HG02970 (cell line): Measurements from ENCODE around the gene LPO.

ENCODE experiments used
- ATAC-seq: cut with Tn5 transposase; IDR thresholded peaks from one replicate; pipeline ENCODE4 v1.9.1; 2021; ENCODE audit warnings: mild to moderate bottlenecking, moderate library complexity, moderate number of reproducible peaks; ENCODE audit not compliant: unreplicated experiment, low FRiP score

Gene LPO

GRCh38 chr17:58276423-58276822 is 38.0 kb downstream of the LPO start:
- ATAC-seq = no peak

- ATAC-seq = no peak
Observed at GRCh38 chr17:58277107-58277801, 38.9 kb downstream of the LPO start.

- no peak for ATAC-seq
Observed at GRCh38 chr17:58277802-58278595, 39.6 kb downstream of the LPO start.

- ATAC-seq = no peak
Observed at GRCh38 chr17:58278661-58279015, 40.3 kb downstream of the LPO start.

- ATAC-seq = no peak
Observed at GRCh38 chr17:58279016-58279711, 40.8 kb downstream of the LPO start.

GRCh38 chr17:58279736-58280479 is 41.5 kb downstream of the LPO start:
- ATAC-seq = no peak

- no peak for ATAC-seq
Observed at GRCh38 chr17:58280480-58281217, 42.3 kb downstream of the LPO start, which contains the start of gene MPO. MPO (minus strand) TSS chr17:58280935; CDS start chr17:58280758, 177 bp downstream.

- no peak for ATAC-seq
Observed at GRCh38 chr17:58281511-58282011, 43.2 kb downstream of the LPO start.

GRCh38 chr17:58282442-58282841 is 44.1 kb downstream of the LPO start:
- ATAC-seq = no peak

GRCh38 chr17:58283674-58284612 is 45.6 kb downstream of the LPO start:
- no peak for ATAC-seq

GRCh38 chr17:58284613-58285421 is 46.4 kb downstream of the LPO start:
- no peak for ATAC-seq

- ATAC-seq = no peak
Observed at GRCh38 chr17:58285422-58285810, 47.0 kb downstream of the LPO start.

- ATAC-seq = no peak
Observed at GRCh38 chr17:58289869-58290268, 51.5 kb downstream of the LPO start.

GRCh38 chr17:58291246-58291645 is 52.9 kb downstream of the LPO start:
- ATAC-seq = no peak

GRCh38 chr17:58294034-58294433 is 55.6 kb downstream of the LPO start:
- ATAC-seq = no peak

- ATAC-seq = no peak
Observed at GRCh38 chr17:58300336-58300735, 62.0 kb downstream of the LPO start.

GRCh38 chr17:58301504-58302150 is 63.2 kb downstream of the LPO start:
- no peak for ATAC-seq
